ENCODE measurements around the gene NAT16.

- TF ChIP-seq CTCF (IDR thresholded peaks at IDR 0.05) (no peak), POLR2A (IDR thresholded peaks at IDR 0.05) (no peak)
Measured at GRCh38 chr7:101140746-101141382, 39.2 kb downstream of the NAT16 start.
